ENCODE measurements around the gene PLXDC1. TPM values are rescaled to one million over a fixed set of nuclear protein-coding genes. Genes with fewer than 3 reads are reported as not detected.

Gene PLXDC1
- total RNA-seq, 6 donors from 2014 or later, result 3.8 to 47.1 (median 10.5) TPM

DNA sequence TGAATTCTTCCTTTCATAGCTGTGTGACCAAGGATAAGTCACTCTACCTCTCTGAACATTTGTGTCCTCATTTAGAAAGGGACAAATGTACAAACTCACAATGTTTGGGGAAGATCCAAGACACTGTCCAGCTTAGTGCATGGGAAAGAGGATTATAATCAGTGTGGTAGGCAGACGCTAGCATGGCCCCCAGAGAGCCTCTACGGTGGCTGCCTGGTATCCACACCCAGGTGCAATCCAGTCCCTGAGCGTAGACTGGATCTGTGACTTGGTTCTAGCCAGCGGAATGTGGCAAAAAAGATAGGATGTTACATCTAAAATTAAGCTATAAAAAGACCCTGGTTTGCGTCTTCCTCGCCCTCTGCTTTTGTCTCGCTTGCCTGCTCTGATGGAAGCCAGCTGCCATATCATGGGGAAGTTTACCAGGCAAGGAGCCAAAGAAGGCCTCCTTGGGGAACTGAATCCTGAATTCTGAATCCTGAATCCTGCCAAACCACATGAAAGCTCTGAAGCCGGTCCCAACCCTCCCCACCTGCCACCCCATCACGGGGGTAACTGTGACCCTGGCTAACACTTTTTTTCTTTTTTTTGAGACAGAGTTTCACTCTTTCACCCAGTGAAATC is 51.7 kb downstream of the PLXDC1 start:
- WGBS, 2 donors, result 52 to 70% methylated on average over 9 of the region's 9 CpGs

DNA sequence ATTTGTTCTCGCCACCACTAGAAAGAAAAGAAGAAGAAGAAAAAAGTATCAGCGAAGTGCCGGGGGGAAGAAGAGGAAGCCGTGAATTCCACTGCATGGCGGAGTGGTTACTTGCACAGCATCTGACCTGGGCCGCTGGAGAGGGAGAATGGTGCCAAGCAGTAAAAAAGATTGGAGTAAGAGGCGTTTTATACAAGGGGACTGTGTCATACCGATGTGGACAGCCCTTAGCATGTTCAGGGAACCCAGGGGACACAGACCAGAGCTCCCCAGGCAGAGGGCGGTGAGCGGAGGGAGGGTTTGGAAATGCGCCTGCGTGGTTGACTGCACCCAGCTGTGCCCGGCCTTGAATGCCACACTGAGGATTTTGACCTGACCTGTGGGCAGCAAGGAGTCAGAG is 52.8 kb downstream of the PLXDC1 start:
- 49 to 61% methylated on average over 13 of the region's 13 CpGs for WGBS, 2 donors
- Histone ChIP-seq H3K4me3 (no peak overlapping the region), H3K9me3 (no peaks in the 10 kb centered on the region), H3K36me3 (no peaks in the 10 kb centered on the region), H3K27ac (peak overlapping the region in 2 of 4 donors; percentile 49 to 54), H3K27me3 (no peaks in the 10 kb centered on the region), H3K4me1 (peaks cover 20 to 33% (median 28%) of the 10 kb centered on the region in 4 donors)
- DNase-seq, result no peak
- peak in 1 of 2 donors; percentile 8 for ATAC-seq (ENCODE audit: low FRiP score in 2 of 2)
- TF ChIP-seq EP300 (IDR thresholded peaks at IDR 0.05), result no peak
- TF ChIP-seq, protein P1, sequence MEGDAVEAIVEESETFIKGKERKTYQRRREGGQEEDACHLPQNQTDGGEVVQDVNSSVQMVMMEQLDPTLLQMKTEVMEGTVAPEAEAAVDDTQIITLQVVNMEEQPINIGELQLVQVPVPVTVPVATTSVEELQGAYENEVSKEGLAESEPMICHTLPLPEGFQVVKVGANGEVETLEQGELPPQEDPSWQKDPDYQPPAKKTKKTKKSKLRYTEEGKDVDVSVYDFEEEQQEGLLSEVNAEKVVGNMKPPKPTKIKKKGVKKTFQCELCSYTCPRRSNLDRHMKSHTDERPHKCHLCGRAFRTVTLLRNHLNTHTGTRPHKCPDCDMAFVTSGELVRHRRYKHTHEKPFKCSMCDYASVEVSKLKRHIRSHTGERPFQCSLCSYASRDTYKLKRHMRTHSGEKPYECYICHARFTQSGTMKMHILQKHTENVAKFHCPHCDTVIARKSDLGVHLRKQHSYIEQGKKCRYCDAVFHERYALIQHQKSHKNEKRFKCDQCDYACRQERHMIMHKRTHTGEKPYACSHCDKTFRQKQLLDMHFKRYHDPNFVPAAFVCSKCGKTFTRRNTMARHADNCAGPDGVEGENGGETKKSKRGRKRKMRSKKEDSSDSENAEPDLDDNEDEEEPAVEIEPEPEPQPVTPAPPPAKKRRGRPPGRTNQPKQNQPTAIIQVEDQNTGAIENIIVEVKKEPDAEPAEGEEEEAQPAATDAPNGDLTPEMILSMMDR (IDR thresholded peaks at IDR 0.05), result no peak
- no peak for TF ChIP-seq POLR2A (IDR thresholded peaks at IDR 0.05)
- TF ChIP-seq POLR2AphosphoS5 (IDR thresholded peaks at IDR 0.05), result no peak

More for the DNA sequence above, 51.7 kb downstream of the PLXDC1 start:
- peak overlapping the region in 3 of 4 donors; percentile 27 to 54 (median 49) for H3K27ac ChIP-seq
- peaks cover 20 to 33% (median 27%) of the 10 kb centered on the region in 4 donors for H3K4me1 ChIP-seq
- TF ChIP-seq POLR2AphosphoS5 (IDR thresholded peaks at IDR 0.05) (peak in 1 of 2 donors; percentile 18), POLR2A (IDR thresholded peaks at IDR 0.05) (no peak), EP300 (IDR thresholded peaks at IDR 0.05) (no peak)
- TF ChIP-seq, protein P1 (IDR thresholded peaks at IDR 0.05), result no peak
- DNase-seq (no peak), ATAC-seq (ENCODE audit: low FRiP score in 2 of 2) (peak in 1 of 2 donors; percentile 32)
- no peaks in the 10 kb centered on the region for H3K36me3 ChIP-seq
- no peaks in the 10 kb centered on the region for H3K9me3 ChIP-seq
- H3K27me3 ChIP-seq, result no peaks in the 10 kb centered on the region
- H3K4me3 ChIP-seq, result no peak overlapping the region

DNA sequence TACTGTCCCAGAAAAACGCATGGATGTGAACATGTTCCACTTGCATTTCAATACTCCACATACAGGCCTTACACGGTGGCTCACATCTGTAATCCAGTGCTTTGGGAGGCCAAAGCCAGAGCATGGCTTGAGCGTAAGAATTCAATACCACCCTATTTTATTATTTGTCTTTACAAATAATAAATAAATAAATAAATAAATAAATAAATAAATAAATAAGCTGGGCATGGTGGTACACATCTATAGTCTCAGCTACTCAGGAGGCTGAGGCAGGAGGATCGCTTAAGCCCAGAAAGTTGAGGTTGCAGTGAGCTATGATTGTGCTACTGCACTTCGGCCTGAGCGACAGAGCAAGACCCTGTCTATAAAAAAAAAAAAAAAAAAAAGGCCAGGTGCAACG is 53.9 kb downstream of the PLXDC1 start:
- DNase-seq (no peak), ATAC-seq (ENCODE audit: low FRiP score in 2 of 2) (no peak)
- Histone ChIP-seq H3K4me3 (no peak overlapping the region), H3K36me3 (no peaks in the 10 kb centered on the region), H3K27me3 (no peaks in the 10 kb centered on the region), H3K27ac (peak overlapping the region in 1 of 4 donors; percentile 65), H3K4me1 (peaks cover 20 to 35% (median 29%) of the 10 kb centered on the region in 4 donors), H3K9me3 (no peaks in the 10 kb centered on the region)
- no peak for TF ChIP-seq POLR2A (IDR thresholded peaks at IDR 0.05)
- WGBS, 2 donors, result 91 to 93% methylated on average over 7 of the region's 7 CpGs

DNA sequence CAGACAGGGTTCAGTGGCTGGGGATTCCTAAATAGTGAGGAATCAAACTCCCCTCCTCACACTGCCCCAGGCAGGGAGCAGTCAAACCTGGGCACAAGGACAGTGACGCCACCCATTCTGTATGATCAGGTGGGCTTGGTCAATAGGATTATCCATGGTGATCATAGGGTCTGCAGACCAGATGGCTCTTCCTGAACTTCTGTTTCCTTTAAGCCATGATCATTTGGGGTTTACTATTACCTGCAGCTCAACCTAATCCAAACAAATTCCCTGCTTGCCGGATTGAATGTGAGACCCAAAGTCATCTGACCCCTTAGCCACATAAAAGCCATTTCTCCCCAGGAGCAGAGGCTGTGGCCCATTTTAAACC is 54.3 kb downstream of the PLXDC1 start:
- WGBS, 2 donors, result 70 to 77% methylated on average over 2 of the region's 2 CpGs
- no peaks in the 10 kb centered on the region for H3K36me3 ChIP-seq
- ATAC-seq (ENCODE audit: low FRiP score in 2 of 2), result no peak
- TF ChIP-seq POLR2AphosphoS5 (IDR thresholded peaks at IDR 0.05) (no peak), POLR2A (IDR thresholded peaks at IDR 0.05) (no peak), EP300 (IDR thresholded peaks at IDR 0.05) (no peak)
- TF ChIP-seq, protein P1 (IDR thresholded peaks at IDR 0.05), result no peak
- no peak for DNase-seq
- no peak overlapping the region for H3K4me3 ChIP-seq
- H3K4me1 ChIP-seq, result peaks cover 20 to 35% (median 31%) of the 10 kb centered on the region in 4 donors
- no peaks in the 10 kb centered on the region for H3K9me3 ChIP-seq
- H3K27me3 ChIP-seq, result no peaks in the 10 kb centered on the region
- peak overlapping the region in 3 of 4 donors; percentile 12 to 65 (median 39) for H3K27ac ChIP-seq

DNA sequence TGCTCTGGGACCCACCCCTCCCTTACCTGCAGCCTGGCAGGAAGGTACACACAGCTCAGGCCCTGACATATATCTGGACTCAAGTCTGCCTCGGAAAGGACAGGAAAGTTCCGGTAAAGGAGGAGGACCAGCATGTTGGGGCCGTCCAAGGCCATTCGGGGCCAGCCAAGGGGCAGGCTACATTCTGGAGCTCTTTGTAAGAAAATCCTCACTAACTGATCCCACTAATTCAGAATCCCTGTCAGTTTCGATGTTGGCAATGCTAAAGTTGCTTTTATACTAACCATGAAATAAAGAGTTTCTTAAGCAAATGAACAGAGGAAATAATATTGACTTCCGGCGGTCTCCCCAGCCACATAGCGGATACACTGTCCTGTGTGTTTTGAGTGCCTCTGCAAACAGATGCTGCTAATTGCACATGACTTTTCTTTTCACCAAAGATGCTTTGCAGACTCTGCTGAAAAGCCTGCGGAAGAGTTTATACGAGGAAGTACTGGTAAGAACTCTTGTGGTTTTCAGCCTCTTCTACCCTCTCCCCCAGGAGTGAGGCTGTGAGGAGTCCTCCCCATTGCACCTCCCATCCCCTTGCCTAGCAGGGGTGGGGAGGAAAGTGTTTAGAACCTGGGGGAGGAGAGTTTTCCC is 54.8 kb downstream of the PLXDC1 start:
- Histone ChIP-seq H3K4me3 (peak overlapping the region in 1 of 4 donors; percentile 8), H3K9me3 (no peaks in the 10 kb centered on the region), H3K4me1 (peaks cover 20 to 35% (median 31%) of the 10 kb centered on the region in 4 donors), H3K27ac (peak overlapping the region; percentile 12 to 72 (median 54)), H3K27me3 (no peaks in the 10 kb centered on the region), H3K36me3 (no peaks in the 10 kb centered on the region)
- TF ChIP-seq POLR2AphosphoS5 (IDR thresholded peaks at IDR 0.05), result no peak
- TF ChIP-seq EP300 (IDR thresholded peaks at IDR 0.05), result no peak
- TF ChIP-seq, protein P1 (IDR thresholded peaks at IDR 0.05), result no peak
- no peak for TF ChIP-seq POLR2A (IDR thresholded peaks at IDR 0.05)
- ATAC-seq (ENCODE audit: low FRiP score in 2 of 2) (no peak), DNase-seq (peak in 1 of 2 donors; percentile 25)
- 43 to 50% methylated on average over 10 of the region's 10 CpGs for WGBS, 2 donors
